HepG2 (cell line): ENCODE results near the gene ABHD2. TPM values are rescaled to one million over a fixed set of nuclear protein-coding genes. Genes with fewer than 3 reads are reported as not detected.

Experiments used
- ASH2L ChIP-seq: fragments of 300-600, 200-600 bp; sonication (generic); IDR thresholded peaks from 2 replicates; pipeline ENCODE4 v1.7.0; 2017; ENCODE audit warnings: low read depth, mild to moderate bottlenecking, moderate library complexity, mixed read lengths, low read length; ENCODE audit not compliant: insufficient read length
- CHCHD3 ChIP-seq: sonication (generic); formaldehyde crosslinking; IDR thresholded peaks from 2 replicates; pipeline ENCODE4 v1.8.0; 2022; ENCODE audit warnings: mild to moderate bottlenecking, missing genetic modification reagents, moderate library complexity
- FOSL2 ChIP-seq: sonication (generic); formaldehyde crosslinking; IDR thresholded peaks from 2 replicates; pipeline ENCODE4 v1.4.0; 2020; ENCODE audit warnings: missing genetic modification reagents
- GABPB1 ChIP-seq: IDR thresholded peaks from 2 replicates; pipeline ENCODE4 v1.6.1; 2016; ENCODE audit warnings: mild to moderate bottlenecking, missing genetic modification reagents, moderate library complexity, missing compliant biosample characterization
- GRHL1 ChIP-seq: sonication (generic); formaldehyde crosslinking; conservative IDR thresholded peaks from 2 replicates; pipeline ENCODE4 v1.8.0; 2022; ENCODE audit warnings: missing genetic modification reagents
- HNRNPUL1 ChIP-seq: fragments of 200-400 bp; formaldehyde crosslinking; IDR thresholded peaks from 2 replicates; pipeline ENCODE4 v1.6.1; 2017; ENCODE audit warnings: low read depth, mild to moderate bottlenecking, low read length, moderate library complexity
- HOXA5 ChIP-seq: sonication (generic); formaldehyde crosslinking; IDR thresholded peaks from 2 replicates; pipeline ENCODE4 v1.4.0; 2020; ENCODE audit warnings: missing genetic modification reagents
- HOXA7 ChIP-seq: sonication (generic); formaldehyde crosslinking; IDR thresholded peaks from 2 replicates; pipeline ENCODE4 v1.8.1; 2022; ENCODE audit warnings: mild to moderate bottlenecking, missing genetic modification reagents, moderate library complexity
- MEIS2 ChIP-seq: sonication (generic); formaldehyde crosslinking; IDR thresholded peaks from 2 replicates; pipeline ENCODE4 v1.9.0; 2021; ENCODE audit warnings: mild to moderate bottlenecking, missing genetic modification reagents
- NFATC3 ChIP-seq: sonication (generic); formaldehyde crosslinking; IDR thresholded peaks from 2 replicates; pipeline ENCODE4 v1.5.1; 2020; ENCODE audit warnings: mild to moderate bottlenecking, missing genetic modification reagents
- NR2F2 ChIP-seq: IDR thresholded peaks from 2 replicates; pipeline ENCODE4 v1.6.1; 2012; ENCODE audit warnings: low read depth, inconsistent platforms, borderline replicate concordance
- POLR2G ChIP-seq: fragments of 200-400 bp; formaldehyde crosslinking; IDR thresholded peaks from 2 replicates; pipeline ENCODE4 v1.6.1; 2018; ENCODE audit warnings: mild to moderate bottlenecking, low read depth, low read length, moderate library complexity
- SKI ChIP-seq: fragments of 450-650 bp; IDR thresholded peaks from one replicate; pipeline ENCODE4 v1.6.1; 2018; ENCODE audit warnings: mild to moderate bottlenecking; ENCODE audit not compliant: partially characterized antibody
- TAF1 ChIP-seq: sonication (generic); formaldehyde crosslinking; IDR thresholded peaks from 2 replicates; pipeline ENCODE4 v1.4.0; 2020; ENCODE audit warnings: missing genetic modification reagents
- THAP11 ChIP-seq: IDR thresholded peaks from 2 replicates; pipeline ENCODE4 v1.6.1; 2016; ENCODE audit warnings: missing biosample characterization, missing genetic modification reagents
- ZFYVE20 ChIP-seq: sonication (generic); formaldehyde crosslinking; IDR thresholded peaks from 2 replicates; pipeline ENCODE4 v1.8.0; 2023; ENCODE audit warnings: low read depth, mild to moderate bottlenecking, moderate library complexity, missing genetic modification reagents, borderline replicate concordance
- ZNF430 ChIP-seq: sonication (generic); formaldehyde crosslinking; IDR thresholded peaks from 2 replicates; pipeline ENCODE4 v1.9.0; 2021; ENCODE audit warnings: mild to moderate bottlenecking, missing genetic modification reagents
- ZNF691 ChIP-seq: sonication (generic); formaldehyde crosslinking; IDR thresholded peaks from 2 replicates; pipeline ENCODE4 v1.4.0; 2020; ENCODE audit warnings: missing genetic modification reagents, low read depth, mild to moderate bottlenecking, borderline replicate concordance
- ZNF841 ChIP-seq: sonication (generic); formaldehyde crosslinking; IDR thresholded peaks from 2 replicates; pipeline ENCODE4 v1.8.1; 2023; ENCODE audit warnings: missing genetic modification reagents, borderline replicate concordance
- polyA plus RNA-seq, 8 experiments: library from polyadenylated mRNA; depleted of rRNA in 3 of 8; stranded (reverse) in 7 of 8; unstranded in 1 of 8; fragments of >200 nt; fragmentation: Illumina TruSeq in 4 of 8; extraction: Trizol in 4 of 8; gene quantifications; 2 replicates each; pipeline versions ENCODE4 v1.2.1 to v1.2.3, GENCODE V29; 2011 to 2016; ENCODE audit warnings: low read depth in 4 of 8, missing spikeins in 1 of 8, mixed read lengths in 1 of 8; ENCODE audit not compliant: insufficient read depth in 1 of 8
- total RNA-seq, 5 experiments: library from RNA; depleted of rRNA; stranded (reverse); fragments of >200 nt; fragmentation: Illumina TruSeq; extraction: Trizol; gene quantifications; 2 replicates each; pipeline ENCODE4 v1.2.3, GENCODE V29; 2016; ENCODE audit warnings: low read depth in 1 of 5
- TF ChIP-seq, protein P1 (sequence below): sonication (generic); formaldehyde crosslinking; IDR thresholded peaks from 2 replicates; pipeline ENCODE4 v1.5.0; 2020; ENCODE audit warnings: missing genetic modification reagents, mild to moderate bottlenecking, borderline replicate concordance
- TF ChIP-seq, protein P2 (sequence below): sonication (generic); formaldehyde crosslinking; conservative IDR thresholded peaks from 2 replicates; pipeline ENCODE4 v1.8.0; 2022; ENCODE audit warnings: mild to moderate bottlenecking, moderate library complexity, missing genetic modification reagents

Gene ABHD2
- total and polyA plus RNA-seq, 2 of the 13 experiments (the other 11 are each of a cell fraction or from before 2014, with no cell fraction given) = 14.8 to 22.4 TPM

- TF ChIP-seq TAF1 (CRISPR knock-in tag) (peak; percentile 49; the same call in 1 of the 2 replicates), ZNF691 (CRISPR knock-in tag) (peak; percentile 47; the same call in 1 of the 2 replicates), NR2F2 (peak; percentile 59; the same call in 1 of the 2 replicates), ZNF430 (CRISPR knock-in tag) (peak; percentile 24; the same call in 1 of the 2 replicates), GABPB1 (CRISPR knock-in tag) (peak; percentile 66), GRHL1 (CRISPR knock-in tag) (no peak), MEIS2 (0 out of 2 replicates have a peak, but pooled peaks have one; percentile 45), CHCHD3 (CRISPR knock-in tag) (no peak), ASH2L (peak; percentile 47), ZFYVE20 (CRISPR knock-in tag) (no peak), HOXA5 (no peak), NFATC3 (CRISPR knock-in tag) (no peak), POLR2G (peak; percentile 67), THAP11 (CRISPR knock-in tag) (peak; percentile 67), FOSL2 (CRISPR knock-in tag) (peak; percentile 82), HOXA7 (CRISPR knock-in tag) (no peak), ZNF841 (CRISPR knock-in tag) (no peak), HNRNPUL1 (no peak), SKI (peak; percentile 77)
- TF ChIP-seq, protein P1, sequence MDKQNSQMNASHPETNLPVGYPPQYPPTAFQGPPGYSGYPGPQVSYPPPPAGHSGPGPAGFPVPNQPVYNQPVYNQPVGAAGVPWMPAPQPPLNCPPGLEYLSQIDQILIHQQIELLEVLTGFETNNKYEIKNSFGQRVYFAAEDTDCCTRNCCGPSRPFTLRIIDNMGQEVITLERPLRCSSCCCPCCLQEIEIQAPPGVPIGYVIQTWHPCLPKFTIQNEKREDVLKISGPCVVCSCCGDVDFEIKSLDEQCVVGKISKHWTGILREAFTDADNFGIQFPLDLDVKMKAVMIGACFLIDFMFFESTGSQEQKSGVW (CRISPR knock-in tag) = no peak
- TF ChIP-seq, protein P2, sequence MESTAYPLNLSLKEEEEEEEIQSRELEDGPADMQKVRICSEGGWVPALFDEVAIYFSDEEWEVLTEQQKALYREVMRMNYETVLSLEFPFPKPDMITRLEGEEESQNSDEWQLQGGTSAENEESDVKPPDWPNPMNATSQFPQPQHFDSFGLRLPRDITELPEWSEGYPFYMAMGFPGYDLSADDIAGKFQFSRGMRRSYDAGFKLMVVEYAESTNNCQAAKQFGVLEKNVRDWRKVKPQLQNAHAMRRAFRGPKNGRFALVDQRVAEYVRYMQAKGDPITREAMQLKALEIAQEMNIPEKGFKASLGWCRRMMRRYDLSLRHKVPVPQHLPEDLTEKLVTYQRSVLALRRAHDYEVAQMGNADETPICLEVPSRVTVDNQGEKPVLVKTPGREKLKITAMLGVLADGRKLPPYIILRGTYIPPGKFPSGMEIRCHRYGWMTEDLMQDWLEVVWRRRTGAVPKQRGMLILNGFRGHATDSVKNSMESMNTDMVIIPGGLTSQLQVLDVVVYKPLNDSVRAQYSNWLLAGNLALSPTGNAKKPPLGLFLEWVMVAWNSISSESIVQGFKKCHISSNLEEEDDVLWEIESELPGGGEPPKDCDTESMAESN = no peak
Measured at GRCh38 chr15:89136818-89137772, 48.8 kb downstream of the ABHD2 start (continued).
